Stimulated activated CD4-positive, alpha-beta T cell treated with anti-CD3 and anti-CD28 coated beads, Interleukin-1b, Interleukin-23, amount 100 ng/mL, for 4 hours (primary cell): ENCODE data around the gene IGLL5.
"Not testable (repeated sequence)": the region's sequence is repeated elsewhere in the genome, so short reads cannot be mapped to it uniquely, and the experiment has no call there.

Experiments used
- DNase-seq, 2 donors: peaks; one replicate each; pipeline ENCODE4 v3.0.0-alpha.2; 2020; ENCODE audit warnings: low read depth in 2 of 2

Gene IGLL5

DNA sequence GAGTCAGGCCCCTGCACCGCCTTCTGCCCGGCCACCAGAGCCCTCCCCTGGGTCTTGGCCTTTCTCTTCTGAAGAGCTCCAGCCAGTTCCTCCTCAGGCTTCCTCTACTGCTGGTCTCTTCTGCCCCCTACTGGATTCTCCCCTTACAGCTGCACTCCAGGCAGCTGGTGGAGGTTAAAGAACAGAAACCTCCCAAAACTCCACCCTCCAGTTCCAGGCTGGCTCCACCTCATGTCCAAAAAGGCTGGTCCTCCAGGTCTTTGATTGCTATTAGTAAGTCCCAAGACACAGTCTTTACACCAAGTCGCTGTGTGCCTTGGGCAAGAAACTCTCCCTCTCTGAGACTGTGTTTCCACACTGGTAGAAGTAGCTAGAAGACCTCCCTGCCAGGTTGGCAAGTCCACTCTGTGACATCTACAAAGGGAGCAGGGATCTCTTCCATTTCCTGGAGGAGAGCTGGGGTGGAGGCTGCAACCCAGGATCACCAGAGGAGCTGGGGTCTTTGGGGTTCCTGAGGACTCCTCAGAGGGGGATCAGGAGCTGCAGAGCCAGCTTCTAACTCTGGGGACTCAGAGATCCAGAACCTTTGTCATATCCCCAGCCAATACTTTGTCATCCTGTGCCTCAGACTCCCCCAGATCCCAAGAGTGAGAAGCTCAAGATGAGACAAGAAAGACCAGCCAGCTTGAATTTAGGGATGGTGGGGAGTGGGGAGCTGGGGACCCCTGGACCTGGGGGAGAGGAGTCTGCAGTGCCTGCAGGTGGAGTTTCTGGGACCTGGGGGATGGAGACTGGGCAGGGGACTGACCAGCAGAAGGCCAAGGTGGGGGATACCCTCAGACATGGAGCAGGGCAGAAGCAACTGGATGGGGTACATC is 3.4 kb upstream of the IGLL5 start:
- DNase-seq: peak; percentile 14 to 52

GRCh38 chr22:22884888-22885840 is 2.5 kb upstream of the IGLL5 start:
- no peak for DNase-seq

DNA sequence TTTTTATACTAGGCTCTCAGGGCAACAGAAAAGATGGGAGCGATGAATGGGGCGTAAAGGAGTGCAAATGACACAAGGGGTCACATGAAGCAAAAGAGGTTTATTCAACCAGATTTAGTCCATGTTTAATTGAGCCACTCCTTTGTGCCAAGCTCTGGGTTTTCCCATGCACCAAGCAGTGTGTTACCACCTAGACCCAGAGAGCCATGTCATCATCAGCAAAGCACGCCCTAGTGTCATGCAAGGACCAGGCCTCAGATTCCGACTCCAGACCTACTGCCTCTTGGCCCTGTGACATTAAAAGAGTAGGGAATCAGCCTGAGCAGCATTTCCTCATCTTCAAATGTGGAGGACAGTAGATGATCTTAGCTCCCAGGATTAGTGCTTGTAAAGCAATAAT is 1.1 kb upstream of the IGLL5 start:
- DNase-seq: no peak

DNA sequence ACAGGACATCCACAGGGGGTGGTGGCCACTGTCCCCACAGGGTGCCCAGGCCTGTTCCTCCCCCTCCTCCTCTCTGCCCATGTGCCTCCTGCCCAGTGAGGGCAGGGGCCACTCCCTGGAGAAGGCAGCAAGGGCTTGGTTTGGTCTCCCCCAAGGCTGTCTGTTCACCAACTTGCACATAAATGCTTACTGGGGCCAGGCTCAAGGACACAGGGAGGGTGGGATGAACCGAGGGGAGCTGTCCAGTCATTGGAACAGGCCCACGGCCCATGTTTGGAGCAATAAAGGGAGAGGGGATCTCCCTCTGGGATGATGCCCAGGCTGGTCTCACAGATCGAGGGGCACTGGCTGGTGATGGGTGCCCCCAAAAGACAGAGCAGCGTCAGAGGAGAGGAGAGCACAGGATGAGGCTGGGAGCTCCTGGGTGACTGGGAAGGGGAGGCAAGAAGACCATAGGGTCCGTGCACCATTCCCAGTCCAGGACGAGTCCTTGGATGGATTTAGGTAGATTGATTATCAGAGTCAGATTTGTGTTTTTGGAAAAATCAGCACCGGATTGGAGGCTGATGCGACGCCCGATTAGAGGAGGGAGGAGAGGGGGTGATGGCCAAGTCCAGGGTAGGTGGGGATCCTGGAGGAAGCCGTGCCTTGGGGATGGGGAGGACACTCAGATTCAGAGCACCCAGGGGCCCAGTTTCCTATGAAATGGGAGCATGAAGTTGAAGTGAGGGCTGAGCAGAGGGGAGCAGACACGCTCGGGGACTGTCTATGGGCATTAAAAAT is 1.1 kb downstream of the IGLL5 start:
- DNase-seq: no peak

DNA sequence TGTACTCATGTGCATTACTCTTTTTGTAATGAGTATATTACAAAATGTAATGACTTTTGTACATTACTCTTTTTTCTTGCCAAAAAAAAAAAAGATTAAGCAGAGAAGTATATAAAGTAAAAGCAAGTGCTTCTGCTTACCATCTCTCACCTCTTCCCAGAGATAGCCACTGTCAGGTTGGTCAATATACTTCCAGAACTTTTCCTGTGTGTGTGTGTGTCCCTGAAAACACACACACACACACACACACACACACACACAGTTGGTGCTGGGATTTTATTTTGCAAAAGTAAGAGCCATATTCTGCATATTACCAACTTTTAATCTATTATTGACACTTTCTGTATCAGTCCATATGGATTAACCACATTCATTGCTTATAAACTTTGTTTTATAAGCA is 2.5 kb downstream of the IGLL5 start:
- no peak for DNase-seq

DNA sequence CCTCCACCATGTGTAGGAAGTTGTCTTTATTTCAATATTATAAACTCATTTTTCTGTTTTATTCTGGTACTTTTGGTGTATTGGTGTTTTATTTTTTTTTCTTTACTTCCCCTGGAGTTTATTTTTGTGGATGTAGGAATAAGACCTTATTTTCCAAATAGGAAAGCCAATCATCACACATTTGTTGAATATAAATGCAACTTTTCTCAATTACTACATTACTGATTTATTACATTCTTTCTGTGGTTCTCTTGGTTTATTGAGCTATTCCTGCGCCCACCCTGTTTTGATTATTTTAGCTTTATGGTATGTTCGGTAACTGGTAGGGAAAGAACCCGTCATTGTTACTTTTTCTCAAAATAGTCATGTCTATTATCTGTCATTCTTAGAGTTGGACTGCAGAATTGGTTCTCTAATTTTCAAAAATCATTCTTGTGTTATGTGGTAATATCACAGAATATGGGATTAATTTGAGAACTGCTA is 3.6 kb downstream of the IGLL5 start:
- no peak for DNase-seq

- no peak for DNase-seq
Observed at GRCh38 chr22:22892096-22893052, 4.8 kb downstream of the IGLL5 start.

- DNase-seq: no peak
Observed at GRCh38 chr22:22893077-22893805, 5.6 kb downstream of the IGLL5 start.

DNA sequence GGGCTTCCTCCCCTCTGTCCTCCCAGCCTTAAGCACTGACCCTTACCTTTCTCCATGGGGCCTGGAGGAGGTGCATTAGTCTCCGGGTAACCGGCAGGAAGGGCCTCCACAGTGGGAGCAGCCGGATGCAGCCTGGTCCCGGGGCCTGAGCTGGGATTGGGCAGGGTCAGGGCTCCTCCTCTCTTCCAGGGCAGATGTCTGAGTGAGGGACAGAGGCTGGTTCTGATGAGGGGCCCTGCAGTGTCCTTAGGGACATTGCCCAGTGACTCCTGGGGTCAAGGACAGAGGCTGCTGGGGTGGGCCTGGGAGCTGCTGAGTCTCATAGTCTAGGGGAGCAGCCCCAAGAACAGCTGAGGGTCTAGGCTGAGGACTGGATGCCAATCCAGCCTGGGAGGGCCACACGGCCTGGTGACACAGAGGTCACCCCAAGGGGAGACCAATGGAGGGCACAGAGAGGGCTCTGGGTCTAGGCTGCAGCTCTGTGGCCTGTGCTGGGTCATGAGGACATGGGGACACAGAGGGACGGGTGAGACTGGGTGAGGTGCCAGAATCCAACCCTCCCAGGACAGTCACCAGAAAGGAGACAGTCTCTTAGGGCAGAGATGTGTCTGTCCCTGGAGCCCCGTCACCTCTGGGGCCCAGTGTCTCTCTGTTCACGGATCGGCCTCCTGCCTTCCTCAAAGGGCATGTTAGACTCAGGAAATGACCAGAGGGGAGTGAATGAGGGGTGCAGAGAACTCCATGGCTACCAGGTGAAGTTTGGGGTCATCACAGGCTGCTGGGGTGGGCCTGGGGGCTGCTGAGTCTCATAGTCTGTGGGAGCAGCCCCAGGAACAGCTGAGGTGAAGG is 6.5 kb downstream of the IGLL5 start:
- no peak for DNase-seq

DNA sequence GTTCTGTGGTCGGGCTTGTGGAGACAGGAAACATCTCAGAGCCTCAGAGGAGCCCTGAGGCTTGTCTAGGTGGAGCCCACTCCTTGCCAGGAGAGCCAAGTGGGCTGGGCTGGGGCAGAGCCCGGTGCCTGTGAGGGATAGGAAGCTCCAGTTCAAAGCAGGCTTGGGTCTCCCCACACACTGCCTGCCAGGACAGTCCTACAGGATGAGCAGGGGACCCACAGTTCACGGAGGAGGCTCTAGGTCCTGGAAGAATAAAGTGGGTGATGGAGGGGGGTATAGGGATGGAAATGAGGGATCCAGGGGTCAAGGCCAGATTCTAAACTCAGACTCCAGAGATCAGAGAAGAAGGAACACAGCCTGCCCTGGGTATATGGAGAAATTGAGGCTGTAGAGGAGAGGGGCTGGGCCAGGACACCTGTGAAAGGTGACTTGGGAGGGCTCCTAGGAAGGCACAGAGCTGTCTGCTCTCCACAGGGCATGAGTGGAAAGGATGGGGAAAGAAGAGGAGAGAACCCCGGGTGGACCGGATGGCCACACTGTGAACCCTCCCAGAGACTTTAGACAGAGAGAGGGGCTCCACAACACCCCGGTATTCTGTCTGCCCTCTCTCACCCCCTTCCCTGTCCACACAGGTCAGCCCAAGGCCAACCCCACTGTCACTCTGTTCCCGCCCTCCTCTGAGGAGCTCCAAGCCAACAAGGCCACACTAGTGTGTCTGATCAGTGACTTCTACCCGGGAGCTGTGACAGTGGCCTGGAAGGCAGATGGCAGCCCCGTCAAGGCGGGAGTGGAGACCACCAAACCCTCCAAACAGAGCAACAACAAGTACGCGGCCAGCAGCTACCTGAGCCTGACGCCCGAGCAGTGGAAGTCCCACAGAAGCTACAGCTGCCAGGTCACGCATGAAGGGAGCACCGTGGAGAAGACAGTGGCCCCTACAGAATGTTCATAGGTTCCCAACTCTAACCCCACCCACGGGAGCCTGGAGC is 7.4 kb downstream of the IGLL5 start:
- DNase-seq: no peak

DNA sequence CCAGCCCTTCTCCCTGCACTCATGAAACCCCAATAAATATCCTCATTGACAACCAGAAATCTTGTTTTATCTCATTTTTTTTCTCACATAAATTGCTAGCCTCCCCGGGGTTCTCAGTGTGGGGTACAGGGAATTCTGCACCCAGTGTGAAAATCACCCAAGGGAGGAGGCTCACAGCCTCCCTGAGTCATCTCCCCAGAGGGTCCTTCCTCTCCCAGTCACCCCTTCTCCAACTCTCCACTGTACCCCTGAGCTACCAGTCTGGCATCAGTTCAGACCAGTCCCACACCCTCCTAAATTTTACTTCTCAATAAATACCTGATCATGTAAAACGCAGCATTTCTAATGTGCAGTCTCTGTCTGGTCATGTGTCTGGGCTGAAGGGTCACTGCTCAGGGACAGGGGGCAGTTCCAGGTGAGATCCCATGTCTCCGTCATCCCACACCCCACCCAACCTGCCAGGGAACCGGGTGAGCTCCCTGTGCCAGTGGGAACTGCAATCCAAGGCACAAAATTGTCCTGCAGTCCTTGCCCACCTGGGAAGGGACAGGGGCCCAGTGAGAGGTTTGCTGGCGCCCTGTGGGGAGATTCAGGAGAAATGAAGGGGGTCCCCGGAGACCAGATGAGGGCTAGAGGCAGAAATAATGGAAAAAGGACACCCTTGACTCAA is 8.3 kb downstream of the IGLL5 start:
- no peak for DNase-seq

DNA sequence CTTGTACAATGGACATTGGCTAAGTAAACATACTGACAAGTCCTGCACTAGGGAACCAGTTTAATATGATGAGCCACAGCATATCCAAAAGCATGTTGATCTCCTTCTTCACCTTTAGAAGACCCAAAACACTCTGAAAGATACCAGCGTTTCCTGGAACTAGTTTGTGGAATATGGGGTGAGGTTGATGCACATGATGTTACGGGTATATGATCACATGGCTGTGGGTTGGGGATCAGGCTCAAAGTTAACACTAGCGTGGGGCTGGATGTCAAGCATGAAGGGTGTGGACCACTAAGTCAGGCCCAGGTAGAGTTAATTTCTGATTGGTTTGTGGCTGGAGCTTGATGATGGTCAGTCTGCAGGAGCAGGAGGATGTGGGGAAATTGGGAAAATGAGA is 9.0 kb downstream of the IGLL5 start:
- no peak for DNase-seq

DNA sequence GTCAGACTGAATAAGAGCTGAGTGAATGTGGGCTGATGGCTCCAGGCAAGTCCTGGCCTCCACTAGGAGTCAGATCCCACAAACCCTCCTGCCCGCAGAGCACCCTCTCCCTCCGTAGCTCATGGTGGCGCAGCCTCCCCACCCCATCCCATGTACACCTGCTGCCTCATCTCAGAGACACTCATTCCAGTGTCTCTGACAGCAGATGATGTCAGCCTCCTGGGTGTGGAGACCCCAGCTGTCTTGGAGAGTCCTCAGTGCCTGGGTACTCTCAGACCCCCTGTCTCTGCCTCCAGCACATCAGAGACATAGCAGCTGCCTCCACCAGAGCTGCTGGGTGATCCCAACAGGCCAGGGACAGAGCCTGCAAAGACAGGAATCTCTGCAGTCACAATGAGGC is 9.5 kb downstream of the IGLL5 start:
- DNase-seq: no peak

GRCh38 chr22:22897947-22898346 is 10.3 kb downstream of the IGLL5 start:
- no peak for DNase-seq

DNA sequence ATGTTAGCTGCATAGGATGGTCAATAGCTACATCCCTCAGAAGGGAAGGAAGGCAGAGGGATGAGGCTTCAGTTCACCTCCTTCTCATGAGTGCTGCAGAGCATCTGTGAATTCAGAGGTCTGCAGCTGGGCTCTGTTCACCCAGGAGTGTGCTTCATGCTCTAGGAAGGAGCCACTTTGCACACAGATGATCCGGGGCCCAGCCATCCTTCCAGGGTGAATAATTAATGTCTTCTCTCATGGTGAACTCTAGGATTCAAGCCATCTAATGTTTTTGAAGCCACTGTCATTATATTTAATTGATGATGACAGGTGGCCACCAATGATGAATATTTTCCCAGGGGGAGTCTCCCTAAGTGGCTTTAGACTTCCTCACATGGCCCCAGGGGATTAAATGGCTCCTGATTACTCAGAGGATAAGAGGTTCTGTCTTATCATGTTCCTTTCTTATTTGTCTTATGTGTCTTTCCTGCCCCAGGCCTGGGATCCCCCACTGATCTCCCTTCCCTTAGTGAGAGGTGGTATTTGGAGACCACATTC is 10.9 kb downstream of the IGLL5 start:
- not testable (repeated sequence) for DNase-seq

DNA sequence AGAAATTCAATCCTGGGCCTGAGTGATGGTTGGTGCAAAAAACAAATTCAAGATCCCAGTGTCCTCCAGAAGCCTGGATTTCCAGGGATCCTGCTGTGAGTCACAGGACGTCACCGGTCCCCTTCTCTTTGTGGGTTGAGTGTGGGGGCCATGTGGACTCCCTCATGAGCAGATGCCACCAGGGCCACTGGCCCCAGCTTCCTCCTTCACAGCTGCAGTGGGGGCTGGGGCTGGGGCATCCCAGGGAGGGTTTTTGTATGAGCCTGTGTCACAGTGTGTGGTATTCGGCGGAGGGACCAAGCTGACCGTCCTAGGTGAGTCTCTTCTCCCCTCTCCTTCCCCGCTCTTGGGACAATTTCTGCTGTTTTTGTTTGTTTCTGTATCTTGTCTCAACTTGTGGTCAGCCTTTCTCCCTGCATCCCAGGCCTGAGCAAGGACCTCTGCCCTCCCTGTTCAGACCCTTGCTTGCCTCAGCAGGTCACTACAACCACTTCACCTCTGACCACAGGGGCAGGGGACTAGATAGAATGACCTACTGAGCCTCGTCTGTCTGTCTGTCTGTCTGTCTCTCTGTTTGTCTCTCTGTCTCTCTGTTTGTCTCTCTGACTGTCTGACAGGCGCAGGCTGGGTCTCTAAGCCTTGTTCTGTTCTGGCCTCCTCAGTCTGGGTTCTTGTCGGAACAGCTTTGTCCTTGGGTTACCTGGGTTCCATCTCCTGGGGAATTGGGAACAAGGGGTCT is 11.9 kb downstream of the IGLL5 start:
- DNase-seq: not testable (repeated sequence)
